Bronchial epithelial cell (primary cell): Measurements from ENCODE around the gene TGIF2. TPM values are rescaled to one million over a fixed set of nuclear protein-coding genes. Genes with fewer than 3 reads are reported as not detected.
"Not testable (repeated sequence)": the region's sequence is repeated elsewhere in the genome, so short reads cannot be mapped to it uniquely, and the experiment has no call there.

Experiments used
- DNase-seq: peaks from one replicate; pipeline ENCODE4 v3.0.0-alpha.2; 2010; ENCODE audit warnings: low read depth
- FAIRE-seq: peaks from 2 replicates; lab custom pipeline; 2011; peaks lifted over from hg19 to GRCh38; lab: Jason Lieb, UNC
- H3K27me3 ChIP-seq: 2 replicates; pipeline ENCODE4 v1.5.1; 2011; ENCODE audit warnings: low read length; ENCODE audit not compliant: control insufficient read depth, insufficient read depth
- H3K36me3 ChIP-seq: 2 replicates; pipeline ENCODE4 v1.5.1; 2011; ENCODE audit warnings: low read length; ENCODE audit not compliant: control insufficient read depth, insufficient read depth
- H3K4me3 ChIP-seq: 2 replicates; pipeline ENCODE4 v1.5.1; 2011; ENCODE audit warnings: mild to moderate bottlenecking, low read depth, low read length, control low read depth
- CTCF ChIP-seq: IDR thresholded peaks from 2 replicates; pipeline ENCODE4 v1.5.1; 2011; ENCODE audit warnings: mild to moderate bottlenecking, moderate library complexity, low read length, control low read depth, inconsistent platforms; ENCODE audit not compliant: insufficient read depth, severe bottlenecking
- total RNA-seq: library from RNA; depleted of rRNA; stranded (reverse); fragments of >200 nt; gene quantifications from 2 replicates; pipeline ENCODE4 v1.2.1, GENCODE V29; 2014

The TGIF2 gene
- total RNA-seq, 1 donor from 2014 or later, result 8.2 TPM

DNA sequence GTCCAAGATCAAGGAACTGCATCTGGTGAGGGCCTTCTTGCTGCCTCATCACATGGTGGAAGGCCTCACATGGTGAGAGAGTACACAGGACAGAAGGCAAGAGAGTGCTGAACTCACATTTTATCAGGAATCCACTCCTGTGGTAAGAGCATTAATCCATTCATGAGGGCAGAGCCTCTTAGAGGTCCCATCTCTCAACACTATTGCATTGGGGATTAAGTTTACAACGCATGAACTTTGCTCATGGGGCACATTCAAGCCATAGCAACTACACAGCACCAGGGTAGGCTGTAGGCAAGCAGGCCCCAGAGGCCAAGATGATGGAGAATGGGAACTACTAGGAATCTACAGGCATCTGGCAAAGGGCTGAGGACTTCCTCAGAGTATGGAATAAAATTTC lies 10.0 kb upstream of the TGIF2 start:
- FAIRE-seq (no peak), DNase-seq (no peak)
- no peak for TF ChIP-seq CTCF

DNA sequence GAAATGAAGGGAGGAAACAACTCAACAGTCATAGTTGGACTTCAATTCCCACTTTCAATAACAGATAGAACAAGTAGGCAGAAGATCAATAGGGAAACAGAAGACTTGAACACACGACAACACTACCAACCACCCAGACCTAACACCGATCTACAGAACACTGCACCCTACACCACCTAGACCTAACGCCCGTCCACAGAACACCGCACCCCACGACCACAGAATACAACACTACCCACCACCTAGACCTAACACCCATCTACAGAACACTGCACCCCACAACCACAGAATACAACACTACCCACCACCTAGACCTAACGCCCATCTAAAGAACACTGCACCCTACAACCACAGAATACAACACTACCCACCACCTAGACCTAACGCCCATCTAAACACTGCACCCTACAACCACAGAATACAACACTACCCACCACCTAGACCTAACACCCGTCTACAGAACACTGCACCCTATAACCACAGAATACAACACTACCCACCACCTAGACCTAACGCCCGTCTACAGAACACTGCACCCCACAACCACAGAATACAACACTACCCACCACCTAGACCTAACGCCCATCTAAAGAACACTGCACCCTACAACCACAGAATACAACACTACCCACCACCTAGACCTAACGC lies 9.2 kb upstream of the TGIF2 start:
- H3K36me3 ChIP-seq, H3K27me3 ChIP-seq, H3K4me3 ChIP-seq, FAIRE-seq, DNase-seq: not testable (repeated sequence)

More for the DNA sequence above, 10.0 kb upstream of the TGIF2 start:
- no peaks in the 10 kb centered on the region for H3K27me3 ChIP-seq
- no peak overlapping the region for H3K4me3 ChIP-seq
- no peaks in the 10 kb centered on the region for H3K36me3 ChIP-seq

GRCh38 chr20:36564726-36565121 lies 8.7 kb upstream of the TGIF2 start:
- FAIRE-seq, DNase-seq, H3K27me3 ChIP-seq, H3K36me3 ChIP-seq, H3K4me3 ChIP-seq: not testable (repeated sequence)

GRCh38 chr20:36565520-36565919 lies 7.9 kb upstream of the TGIF2 start:
- DNase-seq (no peak), FAIRE-seq (no peak)
- H3K36me3 ChIP-seq, result no peaks in the 10 kb centered on the region
- no peak overlapping the region for H3K4me3 ChIP-seq
- no peak for TF ChIP-seq CTCF
- H3K27me3 ChIP-seq, result no peaks in the 10 kb centered on the region

- no peak for TF ChIP-seq CTCF
- DNase-seq (no peak), FAIRE-seq (no peak)
- Histone ChIP-seq H3K27me3 (no peaks in the 10 kb centered on the region), H3K36me3 (no peaks in the 10 kb centered on the region), H3K4me3 (no peak overlapping the region)
Measured at GRCh38 chr20:36569847-36570429, 3.5 kb upstream of the TGIF2 start.

DNA sequence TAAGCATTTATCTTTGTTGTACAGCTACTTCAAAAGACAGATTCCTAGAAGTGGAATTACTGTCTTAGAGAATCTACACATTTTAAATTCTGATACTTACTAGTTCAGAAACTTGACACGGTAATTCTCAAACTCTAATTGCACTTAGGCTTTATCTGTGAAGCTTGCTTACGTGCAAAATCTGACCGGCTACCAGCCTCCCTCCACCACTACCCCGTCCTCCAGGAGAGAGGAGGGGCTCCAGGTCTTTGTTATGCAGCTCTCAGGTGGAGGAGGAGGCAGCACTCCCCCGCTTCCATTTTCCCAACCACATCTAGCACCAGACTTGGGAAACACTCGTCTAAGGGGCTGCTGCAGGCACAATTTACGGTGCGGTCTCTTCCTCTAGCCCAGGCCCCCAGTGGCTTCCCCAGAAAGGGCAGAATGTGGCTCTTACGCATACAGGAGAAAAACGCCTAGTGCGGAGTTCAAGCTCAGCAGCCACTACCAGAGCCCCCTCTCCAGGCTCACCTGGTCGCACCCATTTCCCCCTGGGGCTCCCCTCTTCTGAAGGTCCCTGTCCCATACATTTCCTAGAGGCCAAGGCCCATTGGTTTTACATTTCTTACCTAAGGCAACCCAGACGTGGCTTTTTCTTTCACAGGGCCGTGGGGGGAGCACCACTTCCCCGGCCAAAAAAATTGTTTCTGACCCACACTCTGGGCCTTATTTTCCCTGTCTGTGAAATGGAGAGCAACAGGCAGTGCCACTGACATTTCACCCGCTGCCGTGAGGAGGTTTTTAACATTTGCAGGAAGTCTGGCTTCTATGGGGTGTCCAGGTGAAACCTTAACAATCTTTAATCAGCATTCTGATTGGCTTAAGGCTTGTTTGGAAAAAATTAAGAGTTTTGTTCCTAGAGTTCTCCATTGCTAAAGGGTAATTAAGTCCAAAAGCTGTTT lies 1.6 kb upstream of the TGIF2 start:
- no peaks in the 10 kb centered on the region for H3K27me3 ChIP-seq
- DNase-seq (no peak), FAIRE-seq (no peak)
- no peaks in the 10 kb centered on the region for H3K36me3 ChIP-seq
- no peak for TF ChIP-seq CTCF
- no peak overlapping the region for H3K4me3 ChIP-seq
